Caki2 (cell line): ENCODE data around the gene VDR. TPM values are rescaled to one million over a fixed set of nuclear protein-coding genes. Genes with fewer than 3 reads are reported as not detected.
"Not testable (repeated sequence)": the region's sequence is repeated elsewhere in the genome, so short reads cannot be mapped to it uniquely, and the experiment has no call there.

Source experiments
- DNase-seq: peaks from one replicate; pipeline ENCODE4 v3.0.0-alpha.2; 2015; ENCODE audit warnings: low read depth
- in situ Hi-C: cut with HindIII; loops from 2 replicates; pipeline ENCODE4 v1.10.0; 2016; ENCODE audit warnings: low sequenced_read_pairs, low pct_unique_long_range_greater_than_20kb, mixed read lengths
- total RNA-seq: library from RNA; depleted of rRNA; stranded (reverse); fragments of >200 nt; shearing (Covaris generic); gene quantifications from 2 replicates; pipeline ENCODE4 v1.2.3, GENCODE V29; 2014; ENCODE audit warnings: low replicate concordance

Gene VDR
- total RNA-seq, 1 experiment from 2014 or later = 0.14 TPM

DNA sequence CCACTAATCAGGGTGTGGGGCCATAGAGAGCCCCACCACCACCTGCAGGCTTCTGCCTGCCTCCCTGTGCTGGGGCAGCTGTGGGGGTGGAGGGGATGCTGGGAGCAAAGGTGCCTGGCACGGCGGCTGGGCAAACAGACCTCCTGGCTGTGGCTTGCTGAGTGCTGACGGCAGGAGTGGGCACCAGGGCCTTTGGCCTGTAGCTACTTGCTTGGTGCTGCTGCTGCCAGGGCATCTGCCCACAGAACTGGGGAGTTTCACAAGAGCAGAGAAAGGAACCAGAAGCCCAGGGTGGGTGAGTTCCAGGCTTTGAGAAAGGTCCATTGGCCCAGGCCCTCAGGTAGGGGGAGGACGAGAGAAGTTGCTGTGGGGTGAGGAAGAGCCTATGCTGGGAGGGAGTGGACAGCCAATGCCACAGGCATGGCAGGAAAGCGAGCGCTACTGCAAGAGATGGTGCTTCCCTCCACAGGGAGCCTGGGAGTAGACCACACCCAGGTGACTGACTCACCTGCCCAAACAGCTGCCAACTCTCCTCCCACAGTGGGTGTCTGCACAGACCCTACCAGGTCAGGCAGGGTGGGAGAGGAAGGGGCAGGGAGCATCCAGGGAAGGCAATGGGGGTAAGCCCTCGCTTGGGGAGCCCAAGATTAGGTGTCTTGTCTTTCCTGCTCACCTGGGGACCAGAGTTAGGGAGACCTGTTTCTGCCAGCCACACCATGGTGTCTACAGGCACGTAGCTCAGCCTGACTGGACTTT is 46.1 kb downstream of the VDR start:
- DNase-seq = no peak
- in situ Hi-C loops = no loop called here

DNA sequence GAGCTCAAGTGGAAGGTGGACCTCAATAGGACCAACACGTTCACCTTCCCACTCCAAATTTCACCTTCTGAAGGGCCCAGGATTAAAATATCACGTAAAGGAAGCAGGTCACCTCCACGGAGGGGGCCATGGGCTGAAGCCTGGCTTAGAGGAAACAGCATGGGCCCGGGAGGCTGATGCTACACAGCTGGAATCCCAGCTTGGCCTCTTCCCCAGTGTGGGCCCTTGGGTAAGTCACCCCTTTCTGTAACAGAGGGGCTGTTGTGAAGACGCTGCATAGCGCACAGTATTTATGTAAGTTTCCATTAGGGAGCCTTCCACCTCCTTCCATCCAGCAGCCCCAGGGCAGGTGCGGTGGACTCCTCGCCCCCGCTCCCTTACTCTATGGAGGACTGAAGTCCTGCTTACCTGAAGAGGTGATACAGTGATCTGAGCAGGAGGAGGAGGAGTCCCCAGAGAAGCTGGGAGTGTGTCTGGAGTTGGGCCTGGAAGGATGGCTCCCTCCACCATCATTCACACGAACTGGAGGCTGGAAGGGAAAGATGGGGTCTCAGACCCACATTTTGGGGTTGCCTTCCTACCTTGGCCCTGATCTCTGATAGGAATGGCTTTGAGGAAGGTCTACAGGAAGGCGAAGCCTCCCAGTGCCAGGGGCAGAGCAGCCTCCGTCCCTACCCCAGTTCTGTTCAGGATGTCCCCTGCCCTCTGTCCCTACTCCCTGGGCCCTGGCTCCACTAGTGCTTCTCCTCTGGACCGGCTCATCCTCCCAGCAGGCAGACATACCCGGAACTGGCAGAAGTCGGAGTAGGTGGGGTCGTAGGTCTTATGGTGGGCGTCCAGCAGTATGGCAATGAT is 47.8 kb downstream of the VDR start:
- no peak for DNase-seq
- in situ Hi-C loops = no loop called here

DNA sequence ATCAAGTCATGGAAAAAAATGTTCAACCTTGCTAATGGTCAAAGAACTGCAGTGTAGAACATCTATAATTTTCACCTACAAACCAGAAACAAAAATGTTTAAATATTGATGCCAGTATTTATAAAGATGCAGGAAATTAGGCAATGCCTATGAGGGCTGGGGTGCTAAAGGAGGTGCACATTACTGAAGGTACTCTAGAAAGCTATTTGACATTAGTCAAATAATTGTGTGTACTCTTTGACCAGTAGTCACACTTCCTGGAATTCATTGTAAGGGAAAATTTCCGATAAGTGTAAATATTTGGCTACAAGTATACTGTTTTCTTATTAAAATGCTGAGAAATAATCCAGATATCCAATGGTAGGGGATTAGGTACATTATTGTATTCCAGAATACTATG is 48.7 kb downstream of the VDR start:
- in situ Hi-C loops = no loop called here
- no peak for DNase-seq

DNA sequence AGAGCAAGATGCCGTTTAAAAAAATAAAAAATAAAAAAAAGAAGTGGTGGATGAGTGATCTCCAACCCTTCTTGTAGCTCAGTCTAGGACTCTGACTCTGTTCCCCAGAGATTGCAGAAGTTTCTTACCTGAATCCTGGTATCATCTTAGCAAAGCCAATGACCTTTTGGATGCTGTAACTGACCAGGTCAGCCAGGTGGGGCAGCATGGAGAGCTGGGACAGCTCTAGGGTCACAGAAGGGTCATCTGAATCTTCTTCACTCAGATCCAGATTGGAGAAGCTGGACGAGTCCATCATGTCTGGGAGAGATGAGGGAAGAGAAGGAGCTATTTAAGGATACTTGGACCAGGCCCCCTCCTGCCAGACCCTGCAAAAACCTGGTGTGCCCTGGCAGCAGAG is 49.3 kb downstream of the VDR start:
- DNase-seq = no peak
- in situ Hi-C loops = no loop called here

DNA sequence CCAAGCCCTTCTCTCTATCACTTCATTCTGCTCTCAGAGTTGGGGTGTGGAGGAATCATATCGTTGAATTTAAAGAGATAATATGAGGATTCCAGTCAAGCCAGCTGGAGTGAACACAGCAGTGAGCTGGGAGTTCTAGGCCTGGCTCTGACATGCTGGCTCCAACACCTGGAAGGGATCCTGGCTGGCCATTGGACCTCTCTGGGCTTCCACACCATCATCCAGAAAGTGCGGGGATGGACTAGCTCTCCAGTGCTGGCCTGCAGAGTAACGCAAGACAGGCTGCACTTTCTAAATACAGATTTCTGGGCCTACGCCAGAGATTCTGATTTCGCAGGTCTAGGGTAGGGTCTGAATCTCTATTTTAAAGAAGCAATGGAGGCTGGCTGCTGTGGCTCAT is 50.3 kb downstream of the VDR start:
- in situ Hi-C loops = no loop called here
- no peak for DNase-seq

DNA sequence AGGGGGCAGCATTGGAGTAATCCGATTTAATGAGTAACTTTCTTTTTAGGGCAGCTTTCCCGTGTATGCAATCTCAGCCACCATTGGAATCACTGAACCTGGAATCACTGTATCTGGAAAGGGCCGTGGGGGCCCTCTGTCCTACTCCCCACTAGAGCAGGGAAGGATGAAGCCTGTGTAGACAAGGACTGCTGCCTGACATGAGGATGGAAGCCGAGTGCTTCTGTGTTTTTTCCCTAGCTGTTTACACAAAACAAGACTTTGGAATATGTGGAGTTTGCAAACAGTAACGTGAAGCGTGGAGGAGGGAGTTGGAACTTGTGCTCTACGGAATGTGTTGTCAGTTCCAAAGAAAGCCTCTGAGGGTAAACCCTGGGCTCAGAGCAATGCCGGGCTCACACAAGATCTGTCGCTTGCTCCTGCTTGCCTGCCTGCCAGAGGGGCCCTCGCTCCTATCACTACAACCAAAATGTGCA is 52.7 kb downstream of the VDR start:
- in situ Hi-C loops = no loop called here
- DNase-seq = no peak

DNA sequence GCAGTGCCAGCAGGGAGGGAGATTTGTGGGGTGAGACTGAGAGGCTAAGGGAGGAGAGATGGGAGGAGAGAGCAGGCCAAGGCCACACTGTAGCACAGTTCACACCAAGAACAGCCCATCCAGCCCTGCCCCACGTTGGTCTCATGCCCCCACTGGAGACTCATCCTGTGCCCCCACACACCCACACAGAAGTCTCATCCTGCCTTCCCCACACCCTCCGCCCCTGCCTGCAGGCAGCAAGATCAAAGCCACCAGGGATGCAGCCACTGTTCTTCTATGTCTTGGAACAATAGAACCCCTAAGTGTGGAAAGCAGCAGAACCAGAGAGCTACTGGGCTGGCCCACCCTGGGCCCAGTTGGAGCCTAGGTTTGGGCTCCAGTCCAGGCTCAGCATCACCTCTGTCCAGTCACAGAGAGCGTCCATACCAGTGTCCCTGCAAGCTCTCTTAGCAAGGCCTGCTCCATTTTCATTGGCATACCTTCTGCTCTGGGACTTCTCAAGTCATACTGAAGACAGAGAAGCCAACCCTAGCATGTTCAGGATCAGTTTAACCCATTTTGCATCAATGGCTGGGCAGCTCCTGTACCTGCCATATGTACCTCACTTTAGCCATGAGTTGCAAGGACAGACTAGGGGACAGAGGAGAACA is 53.4 kb downstream of the VDR start:
- in situ Hi-C loops = no loop called here
- DNase-seq = no peak

DNA sequence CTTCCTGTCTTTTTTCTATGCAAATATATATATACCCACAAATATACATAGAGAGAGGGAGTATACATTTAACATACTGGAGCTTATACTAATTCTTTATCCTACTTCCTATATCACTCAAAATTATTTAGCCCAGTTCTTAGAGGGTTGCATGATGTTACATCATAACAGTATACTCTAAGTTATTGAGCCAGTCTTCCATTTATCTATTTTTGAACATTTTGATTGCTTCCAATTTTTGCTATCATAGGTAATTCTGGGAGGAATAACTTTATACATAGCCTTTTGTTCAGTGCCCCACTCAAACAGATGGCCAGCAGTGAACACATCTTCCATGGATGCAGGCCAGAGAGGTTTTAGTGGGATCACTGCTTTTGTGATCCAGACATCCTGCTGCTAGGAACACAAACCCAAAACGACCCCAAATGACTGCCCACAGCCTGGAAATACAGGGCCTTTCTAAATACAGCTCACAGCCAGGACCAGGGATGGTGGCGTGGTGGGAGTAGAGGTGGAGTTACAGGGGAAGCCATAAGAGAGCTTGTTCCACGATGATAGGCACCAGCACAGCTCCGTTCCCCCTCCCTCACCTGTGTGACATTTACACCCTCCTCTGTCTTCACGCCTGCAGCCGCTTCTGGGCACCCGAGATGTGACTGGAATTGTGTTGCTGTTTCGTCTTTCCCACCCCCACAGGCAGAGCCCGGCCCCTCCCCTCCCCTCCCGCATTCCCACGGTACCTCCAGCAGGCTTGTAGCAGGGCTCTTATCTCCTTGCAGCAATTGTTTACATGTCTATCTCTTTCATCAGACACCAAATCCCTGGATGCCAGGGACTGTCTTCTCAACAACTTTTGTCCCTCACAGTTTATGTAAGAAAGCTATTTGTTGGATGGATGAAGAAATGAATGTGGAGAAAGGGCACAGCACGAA is 54.4 kb downstream of the VDR start:
- DNase-seq = no peak

DNA sequence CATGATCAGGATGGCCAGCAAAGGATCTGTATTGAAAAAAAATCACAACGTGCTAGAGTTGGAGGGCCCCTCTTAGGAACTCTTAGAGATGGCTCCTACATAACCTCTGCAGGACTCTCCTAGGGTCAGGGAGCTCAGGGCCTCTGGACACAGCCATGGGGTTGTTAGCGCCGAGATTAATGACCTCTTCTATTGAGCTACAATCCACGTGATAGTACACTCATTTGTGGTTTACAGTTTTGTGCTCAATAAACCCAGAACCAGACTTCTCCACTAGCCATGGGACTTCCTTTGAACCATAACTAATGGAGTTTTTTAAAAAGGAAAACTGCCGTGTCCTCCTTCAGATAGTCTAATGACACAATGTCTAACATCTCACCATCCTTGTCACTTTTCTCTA is 55.5 kb downstream of the VDR start:
- DNase-seq = no peak
- in situ Hi-C loops = no loop called here

More for the DNA sequence above, 54.4 kb downstream of the VDR start:
- in situ Hi-C loops = no loop called here

DNA sequence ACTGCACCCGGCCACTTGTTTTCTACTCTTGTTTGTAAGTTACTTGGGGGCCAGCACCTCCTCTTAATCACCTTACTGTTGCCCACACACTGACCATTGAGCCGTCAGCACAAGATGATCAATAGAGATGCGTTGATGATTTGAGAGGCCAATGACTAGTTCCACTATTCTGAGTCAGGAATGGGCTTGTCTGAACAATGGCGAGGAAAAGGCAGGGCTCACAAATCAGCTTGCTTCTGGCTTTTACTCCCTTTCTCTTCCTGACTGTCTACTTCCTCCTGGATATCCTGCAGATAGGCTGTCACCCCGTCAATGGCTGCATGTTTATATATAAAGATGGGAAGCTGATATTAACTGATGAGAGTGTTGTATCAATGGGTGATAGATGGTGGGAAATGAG is 55.9 kb downstream of the VDR start:
- DNase-seq = no peak
- in situ Hi-C loops = no loop called here

DNA sequence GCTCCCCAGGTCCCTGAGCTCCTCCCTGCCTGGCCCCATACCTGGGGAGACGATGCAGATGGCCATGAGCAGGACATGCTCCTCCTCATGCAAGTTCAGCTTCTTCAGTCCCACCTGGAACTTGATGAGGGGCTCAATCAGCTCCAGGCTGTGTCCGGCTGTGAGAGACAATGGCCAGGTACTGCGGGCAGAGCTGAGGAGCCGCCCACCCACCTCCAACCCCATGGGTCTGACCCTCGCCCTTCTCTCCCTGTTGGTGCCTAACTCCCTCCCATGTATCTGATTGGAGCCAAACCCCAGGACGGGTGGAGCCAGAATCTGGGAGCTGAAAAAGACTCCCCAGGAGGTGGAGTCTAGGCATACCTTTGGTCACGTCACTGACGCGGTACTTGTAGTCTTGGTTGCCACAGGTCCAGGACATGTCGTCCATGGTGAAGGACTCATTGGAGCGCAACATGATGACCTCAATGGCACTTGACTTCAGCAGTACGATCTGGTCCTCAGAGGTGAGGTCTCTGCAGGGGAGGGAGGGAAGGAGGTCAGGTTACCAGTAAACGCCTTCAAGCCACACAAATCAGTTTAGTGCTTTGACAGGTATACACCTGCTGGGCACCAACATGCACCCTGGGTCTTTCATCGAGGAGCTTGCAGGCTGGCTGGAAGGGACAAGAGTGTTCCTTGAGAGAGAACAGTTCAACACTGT is 58.3 kb downstream of the VDR start:
- in situ Hi-C loops = no loop called here
- DNase-seq = no peak

DNA sequence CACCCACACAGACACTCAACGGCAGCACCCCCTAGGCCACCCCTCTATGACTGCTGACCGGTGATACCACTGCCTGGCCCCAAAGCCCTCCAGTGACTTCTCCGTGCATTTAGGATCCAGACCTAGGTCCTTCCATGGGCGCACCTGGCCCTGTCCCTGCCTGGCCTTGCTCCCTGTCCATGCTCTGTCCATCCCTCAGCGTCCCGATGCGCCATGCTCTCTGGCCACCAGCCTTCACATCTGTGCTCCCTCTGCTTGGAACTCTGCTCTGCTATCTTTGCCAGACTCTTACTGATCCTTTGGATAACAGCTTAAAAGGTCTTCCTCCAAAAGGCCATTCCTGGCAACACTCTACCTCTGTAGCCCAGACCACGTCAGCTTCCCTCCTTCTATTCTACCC is 59.7 kb downstream of the VDR start:
- in situ Hi-C loops = no loop called here
- no peak for DNase-seq

DNA sequence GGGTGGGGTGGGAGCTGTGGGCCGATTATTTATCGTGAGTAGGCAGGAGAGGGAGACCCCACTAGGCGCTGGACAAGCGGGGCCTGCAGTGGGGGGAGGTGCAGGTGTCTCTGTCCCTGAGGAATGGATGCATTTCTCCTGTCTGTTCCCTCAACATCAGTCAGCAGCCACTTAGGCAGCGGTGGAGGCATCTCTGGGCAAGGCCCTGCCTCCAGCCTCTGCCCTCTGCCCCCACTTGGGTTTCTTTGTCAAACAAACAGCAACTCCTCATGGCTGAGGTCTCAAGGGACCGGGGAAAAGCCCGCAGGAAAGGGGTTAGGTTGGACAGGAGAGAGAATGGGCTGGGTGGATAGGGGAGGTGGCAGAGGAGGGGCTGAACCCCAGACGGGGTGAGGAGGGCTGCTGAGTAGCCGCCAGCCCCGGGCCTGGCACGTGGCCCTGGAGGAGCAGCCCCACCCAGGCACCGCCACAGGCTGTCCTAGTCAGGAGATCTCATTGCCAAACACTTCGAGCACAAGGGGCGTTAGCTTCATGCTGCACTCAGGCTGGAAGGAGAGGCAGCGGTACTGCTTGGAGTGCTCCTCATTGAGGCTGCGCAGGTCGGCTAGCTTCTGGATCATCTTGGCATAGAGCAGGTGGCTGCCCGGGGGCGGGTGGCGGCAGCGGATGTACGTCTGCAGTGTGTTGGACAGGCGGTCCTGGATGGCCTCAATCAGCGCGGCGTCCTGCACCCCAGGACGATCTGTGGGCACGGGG is 60.4 kb downstream of the VDR start:
- in situ Hi-C loops = no loop called here

DNA sequence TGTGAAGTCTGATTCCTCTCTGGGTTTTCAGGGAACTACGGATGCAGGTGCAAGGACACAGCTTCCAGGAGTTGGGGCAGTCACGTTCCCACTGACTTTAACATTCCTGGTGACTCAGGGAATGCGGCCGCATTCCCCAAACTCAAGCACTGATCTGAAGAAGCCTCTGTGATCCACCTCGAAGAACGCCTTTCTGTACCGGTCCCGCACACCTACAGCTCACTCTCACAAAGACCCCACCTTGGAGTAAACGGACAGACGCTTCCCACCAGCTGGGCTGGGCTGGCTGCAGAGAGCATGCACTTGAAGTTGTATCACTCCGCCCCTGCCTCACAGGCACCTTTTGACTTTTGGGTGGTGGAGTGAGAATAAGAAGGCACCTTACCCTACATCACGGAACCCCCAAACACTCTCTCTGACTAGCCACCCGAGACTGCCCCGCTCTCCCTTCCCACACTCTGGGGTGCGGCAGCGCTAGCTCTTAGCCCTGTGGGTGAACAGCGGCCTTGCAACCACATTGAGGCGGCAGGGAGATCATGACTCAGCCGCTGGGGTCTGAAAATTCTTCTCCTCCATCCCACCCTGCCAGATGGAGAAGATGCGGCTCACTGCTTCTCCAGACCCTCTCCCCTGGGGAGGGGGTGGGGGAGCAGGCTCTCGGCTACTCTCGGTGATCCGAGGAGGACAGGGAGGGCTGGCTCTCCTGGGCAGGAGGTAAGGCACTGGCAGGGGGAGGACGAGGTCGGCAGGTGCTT is 61.4 kb downstream of the VDR start:
- in situ Hi-C loops = no loop called here
- no peak for DNase-seq

More for the DNA sequence above, 60.4 kb downstream of the VDR start:
- no peak for DNase-seq

DNA sequence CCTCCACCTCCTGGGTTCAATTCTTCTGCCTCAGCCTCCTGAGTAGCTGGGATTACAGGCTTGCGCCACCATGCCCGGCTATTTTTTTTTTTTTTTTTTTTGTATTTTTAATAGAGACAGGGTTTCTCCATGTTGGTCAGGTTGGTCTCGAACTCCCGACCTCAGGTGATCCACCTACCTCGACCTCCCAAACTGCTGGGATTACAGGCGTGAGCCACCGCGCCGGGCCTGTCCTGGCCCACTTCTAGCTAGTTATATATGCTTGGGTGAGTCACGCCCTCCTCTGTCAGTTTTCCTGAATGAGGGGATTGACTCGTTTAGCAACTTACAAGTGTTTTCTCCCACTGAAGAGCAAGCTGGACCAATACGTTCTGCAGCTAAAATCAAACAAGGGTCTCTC is 62.3 kb downstream of the VDR start:
- in situ Hi-C loops, DNase-seq: not testable (repeated sequence)

DNA sequence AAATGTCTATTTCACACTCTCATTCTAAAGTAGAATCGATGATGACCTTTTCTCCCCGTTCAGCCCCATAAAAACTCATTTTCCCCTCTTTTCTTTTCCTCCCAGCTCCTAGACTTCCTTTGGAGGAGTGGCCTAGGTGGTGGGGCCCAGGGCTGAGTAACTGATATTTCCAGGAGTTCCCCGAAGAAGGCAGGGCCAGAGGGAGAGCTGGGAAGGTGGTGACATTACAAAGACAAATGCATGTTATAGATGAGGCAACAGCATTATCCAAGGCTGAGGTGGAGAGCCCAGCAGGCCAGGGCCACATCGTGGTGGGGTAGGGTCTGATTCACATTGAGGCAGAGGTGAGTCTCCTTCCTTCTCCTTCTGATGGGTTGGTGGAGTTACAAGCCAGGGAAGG is 62.9 kb downstream of the VDR start:
- DNase-seq = no peak
- in situ Hi-C loops = no loop called here
